OCI-LY3 (cell line): ENCODE measurements around the gene JAKMIP1.

Source experiments
- EZH2phosphoT487 ChIP-seq: fragments of 200-600 bp; shearing (Covaris generic); IDR thresholded peaks from 2 replicates; pipeline ENCODE4 v1.6.1; 2018; ENCODE audit warnings: antibody characterized with exemption, mixed run types, low read depth
- TF ChIP-seq, protein P1 (sequence below): fragments of 200-600, 300-600 bp; sonication (generic); IDR thresholded peaks from 2 replicates; pipeline ENCODE4 v1.5.1; 2014; ENCODE audit warnings: antibody characterized with exemption, low read length, low read depth

DNA sequence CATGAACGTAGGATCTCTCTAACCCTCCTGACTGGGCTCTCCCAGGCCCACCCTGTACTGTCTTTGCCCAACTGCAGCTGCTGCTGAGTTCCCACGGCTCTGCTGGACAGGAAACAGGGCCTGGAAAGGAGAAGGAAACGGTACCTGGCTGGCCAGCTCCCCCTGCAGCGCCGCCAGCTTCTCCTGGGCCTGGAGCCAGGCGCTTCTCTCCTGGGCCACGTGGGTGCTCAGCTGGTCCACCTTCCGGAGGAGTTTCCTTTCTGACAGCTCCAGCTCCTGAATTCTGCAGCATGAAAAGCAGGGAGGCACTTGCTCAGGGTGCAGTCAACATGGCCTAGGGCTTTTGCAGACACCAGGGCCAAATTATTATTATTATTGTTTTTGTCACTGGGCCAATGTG lies 188.7 kb downstream of the JAKMIP1 start:
- TF ChIP-seq, protein P1, sequence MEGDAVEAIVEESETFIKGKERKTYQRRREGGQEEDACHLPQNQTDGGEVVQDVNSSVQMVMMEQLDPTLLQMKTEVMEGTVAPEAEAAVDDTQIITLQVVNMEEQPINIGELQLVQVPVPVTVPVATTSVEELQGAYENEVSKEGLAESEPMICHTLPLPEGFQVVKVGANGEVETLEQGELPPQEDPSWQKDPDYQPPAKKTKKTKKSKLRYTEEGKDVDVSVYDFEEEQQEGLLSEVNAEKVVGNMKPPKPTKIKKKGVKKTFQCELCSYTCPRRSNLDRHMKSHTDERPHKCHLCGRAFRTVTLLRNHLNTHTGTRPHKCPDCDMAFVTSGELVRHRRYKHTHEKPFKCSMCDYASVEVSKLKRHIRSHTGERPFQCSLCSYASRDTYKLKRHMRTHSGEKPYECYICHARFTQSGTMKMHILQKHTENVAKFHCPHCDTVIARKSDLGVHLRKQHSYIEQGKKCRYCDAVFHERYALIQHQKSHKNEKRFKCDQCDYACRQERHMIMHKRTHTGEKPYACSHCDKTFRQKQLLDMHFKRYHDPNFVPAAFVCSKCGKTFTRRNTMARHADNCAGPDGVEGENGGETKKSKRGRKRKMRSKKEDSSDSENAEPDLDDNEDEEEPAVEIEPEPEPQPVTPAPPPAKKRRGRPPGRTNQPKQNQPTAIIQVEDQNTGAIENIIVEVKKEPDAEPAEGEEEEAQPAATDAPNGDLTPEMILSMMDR, result no peak
- TF ChIP-seq EZH2phosphoT487, result no peak
